ENCODE data around the gene BTD.

DNA sequence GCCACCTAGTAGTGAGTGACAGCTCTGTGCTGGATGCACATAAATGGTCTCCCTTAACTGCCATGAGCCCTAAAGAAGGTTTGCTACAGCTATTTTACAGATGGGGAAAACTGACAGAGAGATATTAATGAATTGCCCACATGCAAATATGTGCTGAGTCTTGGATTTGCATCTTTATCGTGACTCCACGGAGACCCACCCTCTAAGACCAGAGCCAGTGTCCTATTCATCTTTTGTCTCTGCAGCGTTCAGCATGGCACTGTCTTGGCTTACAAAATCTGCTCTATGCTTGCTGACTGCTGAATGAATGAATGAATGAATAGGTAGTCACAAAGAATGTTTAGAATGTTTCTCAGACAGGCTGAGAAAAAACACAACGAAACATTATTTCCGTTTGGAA is 48.3 kb downstream of the BTD start:
- TF ChIP-seq, protein P1, sequence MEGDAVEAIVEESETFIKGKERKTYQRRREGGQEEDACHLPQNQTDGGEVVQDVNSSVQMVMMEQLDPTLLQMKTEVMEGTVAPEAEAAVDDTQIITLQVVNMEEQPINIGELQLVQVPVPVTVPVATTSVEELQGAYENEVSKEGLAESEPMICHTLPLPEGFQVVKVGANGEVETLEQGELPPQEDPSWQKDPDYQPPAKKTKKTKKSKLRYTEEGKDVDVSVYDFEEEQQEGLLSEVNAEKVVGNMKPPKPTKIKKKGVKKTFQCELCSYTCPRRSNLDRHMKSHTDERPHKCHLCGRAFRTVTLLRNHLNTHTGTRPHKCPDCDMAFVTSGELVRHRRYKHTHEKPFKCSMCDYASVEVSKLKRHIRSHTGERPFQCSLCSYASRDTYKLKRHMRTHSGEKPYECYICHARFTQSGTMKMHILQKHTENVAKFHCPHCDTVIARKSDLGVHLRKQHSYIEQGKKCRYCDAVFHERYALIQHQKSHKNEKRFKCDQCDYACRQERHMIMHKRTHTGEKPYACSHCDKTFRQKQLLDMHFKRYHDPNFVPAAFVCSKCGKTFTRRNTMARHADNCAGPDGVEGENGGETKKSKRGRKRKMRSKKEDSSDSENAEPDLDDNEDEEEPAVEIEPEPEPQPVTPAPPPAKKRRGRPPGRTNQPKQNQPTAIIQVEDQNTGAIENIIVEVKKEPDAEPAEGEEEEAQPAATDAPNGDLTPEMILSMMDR (IDR thresholded peaks at IDR 0.05) = no peak
- no peak for TF ChIP-seq EZH2 (IDR thresholded peaks at IDR 0.05)
- TF ChIP-seq EZH2phosphoT487 (IDR thresholded peaks at IDR 0.05) = no peak

All from neural progenitor cell (in vitro differentiated cells).